Mammary epithelial cell (primary cell): ENCODE measurements around the gene CCND2.

Experiments used
- CTCF ChIP-seq, 2 donors: IDR thresholded peaks in 1 of 2; conservative IDR thresholded peaks in 1 of 2; 2 replicates each; pipeline ENCODE4 v1.5.1; 2011 to 2012; ENCODE audit warnings: inconsistent platforms in 2 of 2, low read length in 2 of 2, mild to moderate bottlenecking in 2 of 2, control low read depth in 1 of 2, low read depth in 1 of 2; ENCODE audit not compliant: insufficient read depth in 1 of 2; ENCODE audit errors: extremely low read depth in 1 of 2
- EZH2 ChIP-seq: IDR thresholded peaks from 2 replicates; pipeline ENCODE4 v1.6.1; 2012; ENCODE audit warnings: low read length, inconsistent platforms, borderline replicate concordance

GRCh38 chr12:4240161-4240783 is 33.3 kb upstream of the CCND2 start:
- TF ChIP-seq EZH2 (no peak), CTCF (conservative IDR thresholded peaks at IDR 0.05 in 1 of 2, IDR thresholded peaks at IDR 0.05 in 1 of 2; ENCODE audit: extremely low read depth in 1 of 2, insufficient read depth in 1 of 2, low read depth in 1 of 2, low read length in 2 of 2) (no peak)
